ENCODE data around the gene ZNF90.

Gene ZNF90

DNA sequence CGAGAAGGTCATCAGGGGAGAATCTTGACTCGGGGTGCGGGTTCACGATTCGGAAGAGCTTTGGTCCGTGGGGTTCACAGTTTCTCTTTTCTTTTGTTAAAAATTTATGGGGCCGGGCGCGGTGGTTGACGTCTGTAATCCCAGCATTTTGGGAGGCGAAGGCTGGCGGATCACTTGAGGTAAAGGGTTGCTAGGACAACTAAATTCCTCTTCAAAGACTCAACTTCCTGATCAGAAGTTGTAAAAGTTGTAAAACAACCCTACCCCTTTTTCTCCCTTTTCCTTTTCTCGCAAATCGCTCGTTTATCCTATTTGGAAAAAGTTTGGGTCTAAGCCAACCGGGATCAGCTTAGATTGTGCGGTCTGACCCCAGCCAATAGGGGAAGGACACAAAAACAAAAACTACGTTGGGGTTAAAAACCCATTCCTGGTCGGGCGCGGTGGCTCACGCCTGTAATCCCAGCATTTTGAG is 89.9 kb downstream of the ZNF90 start:
- DNase-seq (ENCODE audit: low read depth) = peak; percentile 51
- peak overlapping the region; percentile 97 for H3K4me3 ChIP-seq (ENCODE audit: control insufficient read depth, low read depth, low read length)
- TF ChIP-seq, protein P1, sequence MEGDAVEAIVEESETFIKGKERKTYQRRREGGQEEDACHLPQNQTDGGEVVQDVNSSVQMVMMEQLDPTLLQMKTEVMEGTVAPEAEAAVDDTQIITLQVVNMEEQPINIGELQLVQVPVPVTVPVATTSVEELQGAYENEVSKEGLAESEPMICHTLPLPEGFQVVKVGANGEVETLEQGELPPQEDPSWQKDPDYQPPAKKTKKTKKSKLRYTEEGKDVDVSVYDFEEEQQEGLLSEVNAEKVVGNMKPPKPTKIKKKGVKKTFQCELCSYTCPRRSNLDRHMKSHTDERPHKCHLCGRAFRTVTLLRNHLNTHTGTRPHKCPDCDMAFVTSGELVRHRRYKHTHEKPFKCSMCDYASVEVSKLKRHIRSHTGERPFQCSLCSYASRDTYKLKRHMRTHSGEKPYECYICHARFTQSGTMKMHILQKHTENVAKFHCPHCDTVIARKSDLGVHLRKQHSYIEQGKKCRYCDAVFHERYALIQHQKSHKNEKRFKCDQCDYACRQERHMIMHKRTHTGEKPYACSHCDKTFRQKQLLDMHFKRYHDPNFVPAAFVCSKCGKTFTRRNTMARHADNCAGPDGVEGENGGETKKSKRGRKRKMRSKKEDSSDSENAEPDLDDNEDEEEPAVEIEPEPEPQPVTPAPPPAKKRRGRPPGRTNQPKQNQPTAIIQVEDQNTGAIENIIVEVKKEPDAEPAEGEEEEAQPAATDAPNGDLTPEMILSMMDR (IDR thresholded peaks at IDR 0.05; ENCODE audit: control insufficient read depth, insufficient read depth, low read depth, low read length, missing control alignments) = no peak
